Ureter (tissue), 1 donor: ENCODE measurements around the gene CHEK2. TPM values are rescaled to one million over a fixed set of nuclear protein-coding genes. Genes with fewer than 3 reads are reported as not detected.
"Not testable (repeated sequence)": the region's sequence is repeated elsewhere in the genome, so short reads cannot be mapped to it uniquely, and the experiment has no call there.

Experiments
- DNase-seq: peaks from one replicate; pipeline ENCODE4 v3.0.0-alpha.2; 2020; ENCODE audit warnings: low spot score
- total RNA-seq: library from RNA; stranded (reverse); gene quantifications from one replicate; pipeline ENCODE4 v1.2.4, GENCODE V29; 2023
- donor health status: DM: yes; HTN: yes; CAD: no.

CHEK2 gene
- total RNA-seq = 8.4 TPM

- DNase-seq = peak; percentile 99
Observed at GRCh38 chr22:28741785-28742561, at the start of gene CHEK2, which contains the start of gene HSCB. Gene CHEK2, minus strand, starts transcription at chr22:28741820. Its CDS starts 7,099 bp downstream, at chr22:28734721. Gene HSCB, plus strand, starts transcription at chr22:28742039. Its CDS starts 57 bp downstream, at chr22:28742096.

GRCh38 chr22:28791124-28791523 lies 49.5 kb upstream of the CHEK2 start:
- DNase-seq = no peak

GRCh38 chr22:28788601-28789000 lies 47.0 kb upstream of the CHEK2 start:
- no peak for DNase-seq

GRCh38 chr22:28783786-28784671 lies 42.4 kb upstream of the CHEK2 start:
- no peak for DNase-seq

GRCh38 chr22:28780296-28780695 lies 38.7 kb upstream of the CHEK2 start:
- no peak for DNase-seq

GRCh38 chr22:28779833-28780232 lies 38.2 kb upstream of the CHEK2 start:
- DNase-seq = no peak

- no peak for DNase-seq
Observed at GRCh38 chr22:28774378-28774777, 32.8 kb upstream of the CHEK2 start.

- no peak for DNase-seq
Observed at GRCh38 chr22:28773461-28773867, 31.8 kb upstream of the CHEK2 start.

- peak; percentile 96 for DNase-seq
Observed at GRCh38 chr22:28772633-28773460, 31.2 kb upstream of the CHEK2 start, which contains the start of gene CCDC117. Gene CCDC117, plus strand, starts transcription at chr22:28772695. Its CDS starts 155 bp downstream, at chr22:28772850.

GRCh38 chr22:28771195-28771791 lies 29.7 kb upstream of the CHEK2 start:
- DNase-seq = no peak

- no peak for DNase-seq
Observed at GRCh38 chr22:28769394-28770085, 27.9 kb upstream of the CHEK2 start.

- DNase-seq = no peak
Observed at GRCh38 chr22:28768701-28769393, 27.2 kb upstream of the CHEK2 start.

- DNase-seq = no peak
Observed at GRCh38 chr22:28766628-28767027, 25.0 kb upstream of the CHEK2 start.

GRCh38 chr22:28762000-28762399 lies 20.4 kb upstream of the CHEK2 start:
- not testable (repeated sequence) for DNase-seq

GRCh38 chr22:28761449-28761755 lies 19.8 kb upstream of the CHEK2 start:
- DNase-seq = no peak

- no peak for DNase-seq
Observed at GRCh38 chr22:28759861-28760560, 18.4 kb upstream of the CHEK2 start.

- DNase-seq = not testable (repeated sequence)
Observed at GRCh38 chr22:28754512-28754911, 12.9 kb upstream of the CHEK2 start.

- no peak for DNase-seq
Observed at GRCh38 chr22:28750471-28750881, 8.9 kb upstream of the CHEK2 start.

- no peak for DNase-seq
Observed at GRCh38 chr22:28743852-28744251, 2.2 kb upstream of the CHEK2 start.
